B cell (primary cell): ENCODE data around the gene FAHD1.

Experiments
- EZH2 ChIP-seq: IDR thresholded peaks from 2 replicates; pipeline ENCODE4 v1.6.1; 2012; ENCODE audit warnings: borderline replicate concordance, low read depth, mild to moderate bottlenecking, moderate library complexity, low read length; ENCODE audit not compliant: insufficient read depth, poor library complexity, severe bottlenecking
- TF ChIP-seq, protein P1 (sequence below): fragments of 200-600 bp; IDR thresholded peaks from one replicate; pipeline ENCODE4 v1.8.0; 2022; ENCODE audit warnings: antibody characterized with exemption, mild to moderate bottlenecking

DNA sequence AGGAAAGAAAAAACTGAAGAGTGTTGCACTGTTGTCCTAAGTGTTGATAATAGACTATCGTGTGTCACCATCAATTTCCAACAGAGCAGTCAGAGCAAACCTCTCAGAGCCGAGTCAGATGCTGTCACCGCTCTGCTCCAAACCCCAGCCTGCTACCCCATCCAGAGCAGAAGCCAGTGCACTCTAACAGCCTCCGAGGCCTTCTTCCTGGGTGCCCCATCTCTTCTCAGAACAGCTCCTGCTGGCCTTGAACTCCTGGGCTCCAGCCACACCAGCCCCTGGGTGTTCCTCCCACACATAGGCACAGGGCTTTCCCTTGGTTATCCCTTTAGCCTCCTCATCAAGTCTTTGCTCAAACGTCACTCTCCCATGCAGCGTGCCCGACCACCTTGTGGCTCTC lies 24.0 kb downstream of the FAHD1 start:
- TF ChIP-seq, protein P1, sequence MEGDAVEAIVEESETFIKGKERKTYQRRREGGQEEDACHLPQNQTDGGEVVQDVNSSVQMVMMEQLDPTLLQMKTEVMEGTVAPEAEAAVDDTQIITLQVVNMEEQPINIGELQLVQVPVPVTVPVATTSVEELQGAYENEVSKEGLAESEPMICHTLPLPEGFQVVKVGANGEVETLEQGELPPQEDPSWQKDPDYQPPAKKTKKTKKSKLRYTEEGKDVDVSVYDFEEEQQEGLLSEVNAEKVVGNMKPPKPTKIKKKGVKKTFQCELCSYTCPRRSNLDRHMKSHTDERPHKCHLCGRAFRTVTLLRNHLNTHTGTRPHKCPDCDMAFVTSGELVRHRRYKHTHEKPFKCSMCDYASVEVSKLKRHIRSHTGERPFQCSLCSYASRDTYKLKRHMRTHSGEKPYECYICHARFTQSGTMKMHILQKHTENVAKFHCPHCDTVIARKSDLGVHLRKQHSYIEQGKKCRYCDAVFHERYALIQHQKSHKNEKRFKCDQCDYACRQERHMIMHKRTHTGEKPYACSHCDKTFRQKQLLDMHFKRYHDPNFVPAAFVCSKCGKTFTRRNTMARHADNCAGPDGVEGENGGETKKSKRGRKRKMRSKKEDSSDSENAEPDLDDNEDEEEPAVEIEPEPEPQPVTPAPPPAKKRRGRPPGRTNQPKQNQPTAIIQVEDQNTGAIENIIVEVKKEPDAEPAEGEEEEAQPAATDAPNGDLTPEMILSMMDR, result no peak
- no peak for TF ChIP-seq EZH2
